Endothelial cell of umbilical vein (primary cell): ENCODE data around the gene RAP1GAP2. TPM values are rescaled to one million over a fixed set of nuclear protein-coding genes. Genes with fewer than 3 reads are reported as not detected.

ENCODE experiments used
- BruUV-seq: library from RNA; stranded (reverse); fragments of 400-500 nt; replicated peaks from 2 replicates; lab custom pipeline; 2021; lab: Mats Ljungman, UMichigan
- CTCF ChIA-PET: fragments of 300-600, 350-600 bp; sonication (Branson Sonifier 250); formaldehyde crosslinking; loops from one replicate; lab custom pipeline; 2021; ENCODE audit warnings: antibody characterized with exemption, inconsistent platforms; lab: Charles Lee
- POLR2A ChIA-PET: fragments of 300-600, 350-600 bp; sonication (Branson Sonifier 250); formaldehyde crosslinking; loops from one replicate; lab custom pipeline; 2021; ENCODE audit warnings: antibody characterized with exemption, inconsistent platforms; lab: Charles Lee
- DNase-seq: peaks from one replicate; pipeline ENCODE4 v3.0.0-alpha.2; 2011; ENCODE audit warnings: low read depth, low spot score
- FAIRE-seq: peaks from 2 replicates; lab custom pipeline; 2011; peaks lifted over from hg19 to GRCh38; lab: Jason Lieb, UNC
- H2AFZ ChIP-seq: 2 replicates; pipeline ENCODE4 v1.6.0; 2012; ENCODE audit warnings: low read depth, low read length, control low read depth, inconsistent platforms
- H3K27ac ChIP-seq: 2 replicates; pipeline ENCODE4 v1.5.1; 2011; ENCODE audit warnings: low read depth, mild to moderate bottlenecking, control low read depth, low read length, moderate library complexity; ENCODE audit not compliant: insufficient read depth
- H3K27me3 ChIP-seq, 2 experiments: 2 replicates each; pipeline versions ENCODE4 v1.6.0 to v1.6.1; 2011; ENCODE audit warnings: low read length in 2 of 2, mixed read lengths in 1 of 2; ENCODE audit not compliant: control insufficient read depth in 2 of 2, insufficient read depth in 2 of 2
- H3K36me3 ChIP-seq, 2 experiments: 2 replicates in 1 of 2; 3 replicates in 1 of 2; pipeline ENCODE4 v1.5.1; 2011; ENCODE audit warnings: low read length in 2 of 2, mild to moderate bottlenecking in 1 of 2, moderate library complexity in 1 of 2; ENCODE audit not compliant: control insufficient read depth in 2 of 2, insufficient read depth in 2 of 2; ENCODE audit errors: extremely low read depth in 1 of 2
- H3K4me1 ChIP-seq: 3 replicates; pipeline ENCODE4 v1.5.1; 2011; ENCODE audit warnings: mild to moderate bottlenecking, low read length; ENCODE audit not compliant: control insufficient read depth, insufficient read depth; ENCODE audit errors: extremely low read depth
- H3K4me2 ChIP-seq: 2 replicates; pipeline ENCODE4 v1.6.1; 2011; ENCODE audit warnings: low read length, control low read depth, mixed read lengths; ENCODE audit not compliant: insufficient read depth
- H3K4me3 ChIP-seq, 3 experiments: fragments of 200-600 bp in 1 of 3; sonication (generic), shearing (Covaris generic) in 1 of 3; replicated peaks in 1 of 3; 2 replicates each; pipeline ENCODE4 v1.5.1; 2011 to 2016; ENCODE audit warnings: control low read depth in 3 of 3, low read length in 3 of 3, mild to moderate bottlenecking in 2 of 3, inconsistent platforms in 1 of 3, low read depth in 1 of 3, moderate library complexity in 1 of 3; ENCODE audit not compliant: insufficient read depth in 1 of 3
- H3K79me2 ChIP-seq: 2 replicates; pipeline ENCODE4 v1.6.0; 2012; ENCODE audit warnings: low read length, inconsistent platforms; ENCODE audit not compliant: control insufficient read depth, insufficient read depth
- H3K9ac ChIP-seq: replicated peaks from 2 replicates; pipeline ENCODE3; 2011; ENCODE audit warnings: low read length, control low read depth; ENCODE audit not compliant: insufficient read depth; ENCODE audit errors: extremely low read depth
- H3K9me1 ChIP-seq: replicated peaks from 3 replicates; pipeline ENCODE4 v1.6.0; 2011; ENCODE audit warnings: mild to moderate bottlenecking, low read length; ENCODE audit not compliant: control insufficient read depth, insufficient read depth; ENCODE audit errors: extremely low read depth
- H3K9me3 ChIP-seq: replicated peaks from 2 replicates; pipeline ENCODE4 v1.5.1; 2012; ENCODE audit warnings: low read length, inconsistent platforms; ENCODE audit not compliant: control insufficient read depth, insufficient read depth
- H4K20me1 ChIP-seq: replicated peaks from 2 replicates; pipeline ENCODE3; 2011; ENCODE audit warnings: mild to moderate bottlenecking, low read length; ENCODE audit not compliant: control insufficient read depth, insufficient read depth; ENCODE audit errors: extremely low read depth
- EZH2 ChIP-seq: IDR thresholded peaks from 2 replicates; pipeline ENCODE4 v1.6.1; 2012; ENCODE audit warnings: borderline replicate concordance, low read depth, mild to moderate bottlenecking, moderate library complexity, low read length, inconsistent platforms; ENCODE audit not compliant: severe bottlenecking
- FOS ChIP-seq: IDR thresholded peaks from 2 replicates; pipeline ENCODE4 v1.6.1; 2011; ENCODE audit warnings: mild to moderate bottlenecking, low read length, moderate library complexity, borderline replicate concordance; ENCODE audit not compliant: insufficient read depth
- GATA2 ChIP-seq: IDR thresholded peaks from 2 replicates; pipeline ENCODE4 v1.7.0; 2011; ENCODE audit warnings: low read depth, mild to moderate bottlenecking, moderate library complexity, mixed read lengths, low read length; ENCODE audit not compliant: insufficient read length, insufficient read depth
- JUN ChIP-seq: IDR thresholded peaks from 2 replicates; pipeline ENCODE4 v1.6.1; 2011; ENCODE audit warnings: borderline replicate concordance, low read depth; ENCODE audit not compliant: insufficient read length, insufficient read depth
- MYC ChIP-seq: IDR thresholded peaks from one replicate; pipeline ENCODE4 v1.6.1; 2011; ENCODE audit warnings: mild to moderate bottlenecking, low read depth, low read length
- POLR2A ChIP-seq: IDR thresholded peaks from 2 replicates; pipeline ENCODE4 v1.6.1; 2012; ENCODE audit warnings: low read depth, mild to moderate bottlenecking, control low read depth, low read length
- POLR2AphosphoS5 ChIP-seq: IDR thresholded peaks from 2 replicates; pipeline ENCODE4 v1.6.1; 2012; ENCODE audit warnings: low read depth, mild to moderate bottlenecking, control low read depth, low read length, moderate library complexity; ENCODE audit not compliant: insufficient read depth
- dilution Hi-C: fragments of 300-500 bp; cut with MboI; formaldehyde crosslinking; loops from one replicate; pipeline ENCODE4 v1.15.0; 2019; ENCODE audit warnings: low sequenced_read_pairs; ENCODE audit not compliant: extremely low pct_ligation_motif_present
- intact Hi-C: fragments of 100-400 bp; cut with micrococcal nuclease; formaldehyde crosslinking; loops from one replicate; pipeline ENCODE4 v1.10.0; 2022
- polyA plus RNA-seq, 4 experiments: library from polyadenylated mRNA; depleted of rRNA in 3 of 4; stranded (reverse) in 3 of 4; unstranded in 1 of 4; fragments of >200 nt; gene quantifications; 2 replicates each; pipeline versions ENCODE4 v1.2.1 to v1.2.3, GENCODE V29; 2011 to 2012; ENCODE audit warnings: missing spikeins in 1 of 4
- total RNA-seq: library from RNA; stranded (reverse); gene quantifications from 2 replicates; pipeline ENCODE4 v1.2.3, GENCODE V29; 2021
- TF ChIP-seq, protein P1 (sequence below): IDR thresholded peaks from 2 replicates; pipeline ENCODE4 v1.6.1; 2011; ENCODE audit not compliant: insufficient read depth, insufficient read length
- TF ChIP-seq, protein P2 (sequence below), 2 donors: IDR thresholded peaks; 1 replicate in 1 of 2; 2 replicates in 1 of 2; pipeline ENCODE4 v1.5.1; 2011; ENCODE audit warnings: low read length in 2 of 2, mild to moderate bottlenecking in 2 of 2, moderate library complexity in 2 of 2, control low read depth in 1 of 2, inconsistent platforms in 1 of 2, low read depth in 1 of 2; ENCODE audit not compliant: insufficient read depth in 1 of 2; ENCODE audit errors: extremely low read depth in 1 of 2

The RAP1GAP2 gene
- total and polyA plus RNA-seq, 2 donors (not counting 3 experiments of a cell fraction or from before 2014, with no cell fraction given): 1.4 to 3.6 TPM

DNA sequence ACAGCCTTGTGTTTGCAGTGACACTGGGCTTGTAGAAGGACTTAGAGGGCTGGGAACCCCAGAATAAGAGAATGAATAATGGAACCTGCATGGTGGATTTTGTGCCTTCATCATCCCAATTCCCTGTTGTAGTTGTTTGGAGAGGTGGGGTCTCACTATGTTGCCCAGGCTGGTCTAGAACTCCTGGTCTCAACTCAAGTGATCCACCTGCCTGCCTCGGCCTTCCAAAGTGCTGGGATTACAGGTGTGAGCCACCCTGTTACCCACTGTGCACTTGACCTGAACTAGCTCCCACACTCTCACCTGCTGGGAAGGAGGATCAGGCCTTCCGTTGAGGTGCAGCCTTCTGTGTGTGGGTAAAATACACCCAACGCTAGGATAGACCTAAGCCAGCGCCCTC lies 55.4 kb downstream of the RAP1GAP2 start:
- no peak overlapping the region for H3K9ac ChIP-seq
- H3K9me1 ChIP-seq: no peaks in the 10 kb centered on the region
- FAIRE-seq: no peak
- TF ChIP-seq GATA2 (no peak), JUN (no peak)
- H3K4me2 ChIP-seq: no peak overlapping the region
- peaks cover 27 to 45% of the 10 kb centered on the region in 2 experiments for H3K27me3 ChIP-seq
- no peak overlapping the region for H3K4me3 ChIP-seq
- no peak for DNase-seq
- POLR2A ChIA-PET: interaction anchor here (0.6 kb wide), 1 partner anchor 1687 kb away, joined by 5 read pairs; no protein-coding TSS in a partner anchor
- H3K27ac ChIP-seq: no peak overlapping the region
- no peak overlapping the region for H2AFZ ChIP-seq
- no peaks in the 10 kb centered on the region for H4K20me1 ChIP-seq
- CTCF ChIA-PET: interaction anchor here (1.3 to 2.8 kb wide), 3 partner anchors 79 to 161 kb away, joined by 3 to 19 read pairs (median 7); no protein-coding TSS in a partner anchor
- intact Hi-C loops: no loop called here
- no peaks in the 10 kb centered on the region for H3K36me3 ChIP-seq
- dilution Hi-C loops: no loop called here
- H3K79me2 ChIP-seq: no peaks in the 10 kb centered on the region
- H3K4me1 ChIP-seq: peaks cover 7% of the 10 kb centered on the region
- BruUV-seq: no TSS peak
- no peaks in the 10 kb centered on the region for H3K9me3 ChIP-seq

DNA sequence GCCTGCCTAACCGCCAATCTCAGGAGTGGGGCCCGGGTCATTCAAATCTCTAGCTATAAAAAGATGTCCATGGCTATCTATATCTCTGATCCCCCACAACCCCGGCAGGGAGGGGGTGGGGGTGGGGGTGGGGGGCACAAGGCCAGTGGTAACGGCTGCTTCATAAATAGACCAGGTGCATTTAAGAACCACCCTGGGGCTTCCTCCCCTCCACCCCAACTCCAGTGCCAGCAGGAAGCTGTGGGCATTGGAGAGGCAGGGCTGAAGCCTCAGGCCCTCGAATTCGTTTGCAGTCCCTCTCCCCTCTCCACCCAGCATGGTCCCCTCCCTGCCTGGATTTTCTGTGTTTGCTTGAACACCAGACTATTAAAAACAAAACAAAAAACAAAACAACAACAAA lies 56.0 kb downstream of the RAP1GAP2 start:
- H2AFZ ChIP-seq: no peak overlapping the region
- dilution Hi-C loops: no loop called here
- H3K9ac ChIP-seq: no peak overlapping the region
- DNase-seq: no peak
- BruUV-seq: no TSS peak
- TF ChIP-seq POLR2AphosphoS5: no peak
- no peak for TF ChIP-seq GATA2
- TF ChIP-seq FOS: no peak
- no peak for TF ChIP-seq MYC
- TF ChIP-seq POLR2A: no peak
- no peak for TF ChIP-seq JUN
- TF ChIP-seq, protein P1, sequence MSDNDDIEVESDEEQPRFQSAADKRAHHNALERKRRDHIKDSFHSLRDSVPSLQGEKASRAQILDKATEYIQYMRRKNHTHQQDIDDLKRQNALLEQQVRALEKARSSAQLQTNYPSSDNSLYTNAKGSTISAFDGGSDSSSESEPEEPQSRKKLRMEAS: no peak
- TF ChIP-seq EZH2: no peak
- TF ChIP-seq, protein P2, sequence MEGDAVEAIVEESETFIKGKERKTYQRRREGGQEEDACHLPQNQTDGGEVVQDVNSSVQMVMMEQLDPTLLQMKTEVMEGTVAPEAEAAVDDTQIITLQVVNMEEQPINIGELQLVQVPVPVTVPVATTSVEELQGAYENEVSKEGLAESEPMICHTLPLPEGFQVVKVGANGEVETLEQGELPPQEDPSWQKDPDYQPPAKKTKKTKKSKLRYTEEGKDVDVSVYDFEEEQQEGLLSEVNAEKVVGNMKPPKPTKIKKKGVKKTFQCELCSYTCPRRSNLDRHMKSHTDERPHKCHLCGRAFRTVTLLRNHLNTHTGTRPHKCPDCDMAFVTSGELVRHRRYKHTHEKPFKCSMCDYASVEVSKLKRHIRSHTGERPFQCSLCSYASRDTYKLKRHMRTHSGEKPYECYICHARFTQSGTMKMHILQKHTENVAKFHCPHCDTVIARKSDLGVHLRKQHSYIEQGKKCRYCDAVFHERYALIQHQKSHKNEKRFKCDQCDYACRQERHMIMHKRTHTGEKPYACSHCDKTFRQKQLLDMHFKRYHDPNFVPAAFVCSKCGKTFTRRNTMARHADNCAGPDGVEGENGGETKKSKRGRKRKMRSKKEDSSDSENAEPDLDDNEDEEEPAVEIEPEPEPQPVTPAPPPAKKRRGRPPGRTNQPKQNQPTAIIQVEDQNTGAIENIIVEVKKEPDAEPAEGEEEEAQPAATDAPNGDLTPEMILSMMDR (IDR thresholded peaks at IDR 0.05; ENCODE audit: extremely low read depth in 1 of 2, insufficient read depth in 1 of 2, low read depth in 1 of 2, low read length in 2 of 2): no peak
- no peaks in the 10 kb centered on the region for H3K9me1 ChIP-seq
- H3K4me1 ChIP-seq: peaks cover 7% of the 10 kb centered on the region
- H3K79me2 ChIP-seq: no peaks in the 10 kb centered on the region
- no peak for FAIRE-seq
- no peak overlapping the region for H3K27ac ChIP-seq
- no peaks in the 10 kb centered on the region for H3K9me3 ChIP-seq
- intact Hi-C loops: no loop called here
- CTCF ChIA-PET: interaction anchor here (1.3 to 2.8 kb wide), 4 partner anchors 78 to 796 kb away, joined by 3 to 19 read pairs (median 5); no protein-coding TSS in a partner anchor
- no peaks in the 10 kb centered on the region for H4K20me1 ChIP-seq
- H3K4me3 ChIP-seq: no peak overlapping the region
- H3K36me3 ChIP-seq: no peaks in the 10 kb centered on the region
- H3K27me3 ChIP-seq: peaks cover 33 to 47% of the 10 kb centered on the region in 2 experiments
- POLR2A ChIA-PET: interaction anchor here (0.6 kb wide), 1 partner anchor 1686 kb away, joined by 5 read pairs; no protein-coding TSS in a partner anchor
- no peak overlapping the region for H3K4me2 ChIP-seq
